GM19351 (cell line): ENCODE data around the gene VAPA.
A peak's percentile ranks its signal among the peaks of the same experiment; 100 is the strongest.

Experiments
- ATAC-seq: cut with Tn5 transposase; IDR thresholded peaks from one replicate; pipeline ENCODE4 v1.9.1; 2021; ENCODE audit warnings: mild to moderate bottlenecking, moderate library complexity; ENCODE audit not compliant: unreplicated experiment

Gene VAPA

DNA sequence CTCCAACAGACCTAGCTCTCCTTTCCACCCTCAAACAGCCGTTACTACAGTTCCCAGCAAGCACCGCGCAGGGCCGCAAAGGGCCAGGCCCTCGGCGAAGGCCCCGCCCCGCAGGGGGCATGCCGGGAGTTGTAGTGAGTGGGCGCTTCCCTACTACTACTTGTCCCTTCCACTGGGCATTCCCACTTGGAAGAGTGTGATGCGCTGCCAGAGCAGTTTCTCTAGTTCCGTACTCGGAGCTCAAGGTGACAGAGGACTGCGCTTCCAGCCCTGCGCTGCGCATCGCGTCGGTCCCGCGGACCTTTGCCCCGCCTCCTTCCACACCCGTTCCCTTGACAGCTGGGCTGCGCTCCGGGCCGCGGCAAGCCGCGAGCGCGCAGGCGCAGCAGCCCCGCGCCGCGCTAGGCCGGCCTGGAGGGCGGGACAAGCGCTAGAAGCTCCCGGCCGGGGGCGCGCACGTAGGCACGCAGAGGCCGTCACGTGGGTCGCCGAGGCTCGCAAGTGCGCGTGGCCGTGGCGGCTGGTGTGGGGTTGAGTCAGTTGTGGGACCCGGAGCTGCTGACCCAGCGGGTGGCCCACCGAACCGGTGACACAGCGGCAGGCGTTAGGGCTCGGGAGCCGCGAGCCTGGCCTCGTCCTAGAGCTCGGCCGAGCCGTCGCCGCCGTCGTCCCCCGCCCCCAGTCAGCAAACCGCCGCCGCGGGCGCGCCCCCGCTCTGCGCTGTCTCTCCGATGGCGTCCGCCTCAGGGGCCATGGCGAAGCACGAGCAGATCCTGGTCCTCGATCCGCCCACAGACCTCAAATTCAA, at the start of gene VAPA:
TSS of gene VAPA (plus strand) at position 491 of the 808 bp plus-strand sequence. CDS start at position 732, 241 bp downstream.
- peak; percentile 76 for ATAC-seq

DNA sequence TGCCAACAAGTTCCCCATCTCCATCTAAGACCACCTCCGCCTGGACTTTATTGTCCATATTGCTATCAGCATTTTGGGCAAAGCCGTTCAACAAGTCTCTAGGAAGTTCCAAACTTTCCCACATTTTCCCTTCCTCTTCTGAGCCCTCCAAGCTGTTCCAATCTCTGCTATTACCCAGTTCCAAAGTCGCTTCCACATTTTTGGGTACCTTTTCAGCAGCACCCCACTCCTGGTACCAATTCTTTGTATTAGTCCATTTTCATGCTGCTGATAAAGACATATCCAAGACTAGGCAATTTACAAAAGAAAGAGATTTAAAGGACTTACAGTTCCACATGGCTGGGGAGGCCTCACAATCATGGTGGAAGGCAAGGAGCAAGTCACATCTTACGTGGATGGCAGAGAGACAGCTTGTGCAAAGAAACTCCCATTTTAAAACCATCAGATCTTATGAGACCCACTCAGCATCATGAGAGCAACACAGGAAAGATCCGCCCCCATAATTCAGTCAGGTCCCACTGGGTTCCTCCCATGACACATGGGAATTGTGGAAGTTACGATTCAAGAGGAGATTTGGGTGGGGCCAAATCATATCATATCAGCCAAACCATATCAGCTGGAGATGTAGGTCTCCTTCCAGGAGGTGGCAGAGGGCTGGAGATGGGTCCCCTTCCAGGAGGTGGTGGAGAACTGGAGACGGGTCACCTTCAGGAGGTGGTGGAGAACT, 47.9 kb upstream of the VAPA start:
- no peak for ATAC-seq

DNA sequence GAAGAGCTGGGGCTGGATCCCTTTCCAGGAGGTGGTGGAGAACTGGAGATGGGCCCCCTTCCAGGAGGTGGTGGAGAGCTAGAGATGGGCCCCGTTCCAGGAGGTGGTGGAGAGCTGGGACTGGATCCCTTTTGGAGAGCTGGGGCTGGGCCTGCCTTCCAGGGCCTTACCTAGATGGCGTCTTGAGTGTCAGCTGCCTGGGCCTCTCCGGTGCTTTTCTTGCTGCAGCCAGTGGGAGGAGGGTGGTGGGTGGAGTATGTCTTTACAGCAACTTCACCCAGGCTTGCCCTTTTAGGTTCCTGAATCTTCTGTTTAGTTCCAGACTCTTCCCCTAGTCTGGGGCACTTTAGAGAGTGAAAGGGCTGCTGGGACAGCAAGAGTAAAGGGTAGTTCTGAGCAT, 47.2 kb upstream of the VAPA start:
- ATAC-seq, result no peak

GRCh38 chr18:9867071-9867594, 46.7 kb upstream of the VAPA start:
- ATAC-seq, result no peak

DNA sequence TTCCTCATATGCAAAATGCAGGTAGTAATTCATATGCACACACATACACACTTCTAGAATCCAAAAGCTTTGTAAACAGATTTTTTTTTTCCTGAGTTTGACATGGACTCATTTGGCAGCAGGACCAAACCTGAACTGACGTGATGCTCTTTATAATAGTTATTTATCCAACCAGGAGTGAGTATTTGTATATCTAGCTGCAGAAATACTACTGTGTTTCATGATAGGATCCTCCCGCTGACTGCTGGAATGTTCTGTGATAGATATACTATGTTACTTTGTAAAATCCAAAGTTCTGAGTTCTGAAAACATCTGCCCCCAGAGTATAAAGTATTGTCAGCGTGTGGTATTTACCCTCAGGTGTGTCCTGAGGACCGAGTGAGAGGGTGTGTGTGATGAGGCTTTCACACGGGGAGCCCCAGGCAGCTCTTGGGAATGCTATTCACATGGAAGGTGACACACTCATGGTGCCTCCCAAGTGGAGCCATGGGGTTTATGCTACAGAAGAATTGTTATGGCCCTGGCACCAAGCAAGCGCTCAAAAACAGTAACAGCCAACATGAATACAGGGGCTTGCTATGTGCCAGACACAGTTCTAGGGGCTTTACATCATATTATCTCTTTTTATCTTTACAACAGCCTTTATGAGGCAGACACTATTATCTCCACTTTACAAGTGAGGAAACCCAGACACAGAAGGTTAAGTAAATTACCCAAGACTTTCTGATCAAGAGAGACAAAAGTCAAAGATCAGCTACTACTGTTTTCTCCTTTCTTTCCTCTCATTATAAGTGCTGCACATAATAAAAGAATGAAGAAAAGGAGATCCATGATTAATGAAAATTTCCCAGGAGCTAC, 44.7 kb upstream of the VAPA start:
- ATAC-seq, result no peak

GRCh38 chr18:9869715-9870430, 43.9 kb upstream of the VAPA start:
- peak; percentile 90 for ATAC-seq

DNA sequence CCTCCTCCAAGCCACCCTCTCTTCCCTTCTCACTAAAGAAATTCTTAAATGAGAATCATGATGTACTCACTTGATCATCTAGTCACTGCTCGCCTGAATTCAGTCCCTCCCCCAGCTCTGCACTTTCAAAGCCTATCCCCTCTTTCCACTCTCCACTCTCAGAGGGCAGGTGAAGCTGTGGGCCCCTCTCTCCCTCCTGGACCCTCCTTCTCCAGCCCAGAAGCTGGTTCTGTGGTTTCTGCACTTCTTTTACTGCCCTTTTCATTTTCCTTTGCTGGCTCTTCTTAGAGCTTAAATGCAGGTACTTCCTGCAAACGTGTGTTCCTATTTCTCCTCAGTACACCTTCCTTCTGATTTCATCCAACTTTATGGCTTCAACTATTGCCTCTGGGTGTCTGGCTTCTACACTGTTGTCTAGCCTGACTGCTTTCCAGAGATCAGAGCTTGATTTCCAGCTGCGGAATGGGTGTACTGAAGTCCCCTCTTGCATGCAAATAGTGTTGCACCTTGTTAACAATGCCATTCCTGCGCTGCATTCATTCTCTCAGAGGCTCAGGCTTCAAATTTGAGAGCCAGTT, 43.3 kb upstream of the VAPA start:
- peak; percentile 27 for ATAC-seq

- ATAC-seq, result no peak
Observed at GRCh38 chr18:9871244-9871746, 42.5 kb upstream of the VAPA start.

DNA sequence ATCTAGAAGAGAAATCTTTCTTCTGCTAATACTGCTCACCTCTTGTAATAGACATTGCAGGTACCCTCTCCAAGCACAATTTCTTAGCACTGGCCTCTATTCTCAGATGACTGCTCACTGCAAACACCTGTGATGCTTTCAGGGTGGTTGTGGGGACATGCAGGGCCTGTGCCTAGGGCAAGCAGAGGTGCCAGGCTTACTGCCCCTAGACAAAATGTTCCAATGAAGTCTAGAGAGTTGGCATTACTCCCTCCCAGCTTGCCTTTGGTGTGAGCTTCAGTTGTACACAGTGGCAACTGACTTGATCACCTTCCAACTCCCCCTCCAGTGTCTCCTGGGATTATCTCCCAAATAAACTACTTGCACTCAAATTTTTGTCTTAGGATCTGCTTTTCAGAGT, 41.0 kb upstream of the VAPA start:
- no peak for ATAC-seq

DNA sequence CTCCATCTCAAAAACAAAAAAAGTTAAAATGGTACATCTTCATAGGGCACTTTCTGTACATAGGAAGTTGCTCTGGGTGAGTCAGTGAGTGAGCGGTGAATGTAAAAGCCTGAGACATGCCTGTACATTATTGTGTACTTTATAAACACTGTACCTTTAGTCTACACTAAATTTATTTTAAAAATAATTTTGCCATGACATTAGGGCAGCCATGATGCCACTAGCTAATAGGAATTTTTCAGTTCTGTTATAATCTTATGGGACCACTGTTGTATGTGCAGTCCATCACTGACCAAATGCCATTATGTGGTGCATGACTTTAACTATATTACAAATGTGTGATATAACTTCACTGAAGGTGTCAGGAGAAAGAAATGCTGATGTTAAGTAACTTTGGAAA, 39.1 kb upstream of the VAPA start:
- no peak for ATAC-seq

DNA sequence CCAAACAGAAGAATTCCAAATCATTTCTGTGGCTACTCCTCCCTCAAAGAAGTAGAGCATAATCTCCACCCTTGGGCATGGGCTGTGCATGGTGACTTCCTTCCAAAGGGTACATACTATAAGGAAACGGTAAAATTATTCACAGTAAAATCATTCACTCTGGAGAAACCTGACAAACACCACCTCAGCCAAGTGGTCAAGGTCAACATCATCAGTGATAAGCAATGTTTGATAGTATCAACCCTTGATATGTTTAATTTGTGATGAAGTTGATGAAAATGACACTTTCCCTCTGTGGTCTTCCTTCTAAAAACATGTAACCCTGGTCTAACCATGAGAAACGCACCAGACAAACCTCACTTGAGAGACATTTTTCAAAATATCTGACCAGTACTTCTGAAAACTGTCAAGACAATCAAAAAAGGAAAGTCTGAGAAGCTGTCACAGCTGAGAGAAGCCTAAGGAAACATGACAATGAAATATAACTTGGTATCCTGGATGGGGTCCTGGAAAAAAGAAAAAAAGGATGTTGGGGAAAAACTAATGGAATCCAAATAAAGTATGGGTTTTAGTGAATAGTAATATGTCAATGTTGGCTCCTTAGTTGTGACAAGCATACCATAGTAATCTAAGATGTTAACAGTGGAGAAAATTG, 37.5 kb upstream of the VAPA start:
- ATAC-seq, result no peak

DNA sequence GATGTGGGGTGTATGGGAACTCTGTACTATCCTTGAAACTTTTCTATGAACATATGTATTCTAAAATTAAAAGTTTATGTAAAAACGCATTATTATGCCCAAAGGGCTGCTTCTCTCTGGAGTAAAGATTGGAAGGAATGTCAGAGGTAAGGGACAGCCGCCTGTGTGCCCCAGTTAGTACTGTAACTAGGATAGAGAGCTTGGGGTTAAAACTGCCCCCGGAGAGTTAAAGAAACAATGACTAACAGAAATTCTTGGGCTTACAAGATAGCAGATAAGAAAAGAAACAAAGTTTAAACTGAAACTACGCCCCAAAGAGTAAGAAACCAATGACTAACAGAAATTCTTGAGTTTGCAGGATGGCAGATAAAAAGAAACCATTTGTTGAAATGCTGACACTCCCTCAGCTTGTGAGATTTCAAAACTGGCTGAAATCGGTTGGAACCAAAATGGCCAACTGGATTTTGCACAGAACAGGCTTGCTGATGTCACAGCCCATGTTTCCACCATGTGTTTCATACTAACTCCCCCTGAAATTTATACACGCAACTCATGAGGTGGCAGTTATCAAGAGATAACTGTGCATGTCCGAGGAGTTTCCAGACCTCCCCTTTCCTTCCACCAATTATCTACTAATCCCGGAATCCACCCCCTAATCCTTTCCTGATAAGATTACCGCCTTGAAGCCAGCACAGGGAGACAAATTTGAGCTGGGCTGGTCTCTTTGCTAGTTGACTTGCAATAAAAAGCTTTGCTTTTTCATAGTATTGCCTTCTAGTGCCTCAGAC, 36.8 kb upstream of the VAPA start:
- no peak for ATAC-seq

DNA sequence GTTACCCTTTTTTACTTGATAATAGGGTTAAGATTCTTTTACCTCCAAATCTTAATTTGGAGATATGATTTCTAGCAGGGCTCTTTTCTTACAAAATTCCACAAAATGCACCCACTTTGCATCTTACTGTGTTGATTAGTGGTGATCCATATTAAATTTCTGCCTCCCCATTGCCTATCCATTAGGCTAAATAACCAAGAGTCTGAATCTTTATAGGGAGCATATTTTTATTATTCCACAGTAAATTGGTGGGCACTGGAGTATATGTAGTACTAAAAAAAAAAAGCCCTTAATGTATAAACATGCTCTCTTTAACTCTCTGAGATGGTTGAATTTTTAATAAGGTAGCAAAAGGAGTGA, 36.2 kb upstream of the VAPA start:
- ATAC-seq, result no peak

DNA sequence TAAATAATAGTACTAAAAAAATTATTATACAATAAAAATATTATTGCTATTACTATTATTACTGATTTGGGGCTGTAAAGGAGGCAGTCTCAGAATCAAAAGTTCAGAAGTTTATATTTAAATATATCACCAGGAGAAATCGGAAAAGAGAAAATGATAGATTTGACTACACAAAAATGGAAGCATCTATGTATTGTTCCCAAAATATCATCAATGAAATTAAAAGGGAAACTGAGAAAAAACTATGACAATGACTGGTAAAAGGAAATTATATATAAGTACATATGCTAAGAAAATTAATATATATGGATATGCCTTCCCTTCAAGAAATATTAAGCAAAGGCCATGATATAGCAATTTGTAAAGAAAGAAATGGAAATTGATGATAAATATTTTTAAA, 35.7 kb upstream of the VAPA start:
- ATAC-seq, result no peak

GRCh38 chr18:9878783-9879242, 35.0 kb upstream of the VAPA start:
- no peak for ATAC-seq

- ATAC-seq, result no peak
Observed at GRCh38 chr18:9884090-9884489, 29.7 kb upstream of the VAPA start.

DNA sequence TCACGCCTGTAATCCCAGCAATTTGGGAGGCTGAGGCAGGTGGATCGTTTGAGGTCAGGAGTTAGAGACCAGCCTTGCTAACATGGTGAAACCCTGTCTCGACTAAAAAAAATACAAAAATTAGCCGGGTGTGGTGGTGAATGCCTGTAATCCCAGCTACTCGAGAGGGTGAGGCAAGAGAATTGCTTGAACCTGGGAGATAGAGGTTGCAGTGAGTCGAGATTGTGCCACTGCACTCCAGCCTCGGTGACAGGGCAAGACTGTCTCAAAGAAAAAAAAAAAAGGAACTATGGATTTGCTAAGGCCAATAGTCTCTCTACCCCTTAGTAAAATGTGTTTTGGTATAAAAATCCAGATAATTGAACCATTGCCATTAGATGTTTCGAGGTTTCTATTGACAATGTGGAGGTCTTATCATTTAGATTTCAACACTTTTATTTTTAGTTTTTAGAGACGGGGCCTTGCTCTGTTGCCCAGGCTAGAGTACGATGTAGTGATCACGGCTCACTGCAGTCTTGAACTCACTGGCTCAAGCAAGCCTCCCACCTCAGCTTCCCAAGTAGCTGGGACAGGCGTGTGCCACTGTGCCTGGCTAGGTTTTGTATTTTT, 29.2 kb upstream of the VAPA start:
- ATAC-seq, result no peak
